ENCODE data around the gene PSORS1C1.

PSORS1C1 gene

DNA sequence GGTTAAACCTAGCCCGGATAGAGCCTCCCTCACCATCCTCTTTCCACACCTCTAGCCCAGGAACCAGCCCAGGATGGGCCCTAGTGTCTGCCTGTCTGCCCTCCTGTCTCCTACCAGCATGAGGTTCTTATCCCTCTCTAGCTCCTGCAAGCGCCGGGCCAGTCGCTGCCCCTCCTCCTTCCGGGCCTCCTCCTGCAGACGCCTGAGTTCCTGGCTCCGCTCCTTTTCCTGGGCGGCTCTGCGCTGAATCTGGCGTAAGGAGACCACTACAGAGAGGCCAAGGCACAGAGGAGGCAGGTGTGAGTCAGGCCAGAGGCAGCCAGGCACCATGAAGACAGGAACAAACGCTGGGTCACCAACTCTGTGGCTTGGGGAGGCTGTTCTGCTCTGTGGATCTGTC is 28.5 kb downstream of the PSORS1C1 start:
- Histone ChIP-seq H3K27me3 (ENCODE audit: control insufficient read depth, insufficient read depth, low read length) (no peaks in the 10 kb centered on the region), H3K4me1 (no peaks in the 10 kb centered on the region), H3K79me2 (no peaks in the 10 kb centered on the region), H2AFZ (no peak overlapping the region), H3K9ac (no peak overlapping the region), H3K36me3 (ENCODE audit: control insufficient read depth, insufficient read depth, low read length) (no peaks in the 10 kb centered on the region), H3K27ac (no peak overlapping the region), H3K9me3 (ENCODE audit: control insufficient read depth, low read length) (no peaks in the 10 kb centered on the region), H3K4me2 (ENCODE audit: low read length) (no peak overlapping the region), H3K4me3 (ENCODE audit: low read depth, low read length) (no peak overlapping the region)
- TF ChIP-seq, protein P1, sequence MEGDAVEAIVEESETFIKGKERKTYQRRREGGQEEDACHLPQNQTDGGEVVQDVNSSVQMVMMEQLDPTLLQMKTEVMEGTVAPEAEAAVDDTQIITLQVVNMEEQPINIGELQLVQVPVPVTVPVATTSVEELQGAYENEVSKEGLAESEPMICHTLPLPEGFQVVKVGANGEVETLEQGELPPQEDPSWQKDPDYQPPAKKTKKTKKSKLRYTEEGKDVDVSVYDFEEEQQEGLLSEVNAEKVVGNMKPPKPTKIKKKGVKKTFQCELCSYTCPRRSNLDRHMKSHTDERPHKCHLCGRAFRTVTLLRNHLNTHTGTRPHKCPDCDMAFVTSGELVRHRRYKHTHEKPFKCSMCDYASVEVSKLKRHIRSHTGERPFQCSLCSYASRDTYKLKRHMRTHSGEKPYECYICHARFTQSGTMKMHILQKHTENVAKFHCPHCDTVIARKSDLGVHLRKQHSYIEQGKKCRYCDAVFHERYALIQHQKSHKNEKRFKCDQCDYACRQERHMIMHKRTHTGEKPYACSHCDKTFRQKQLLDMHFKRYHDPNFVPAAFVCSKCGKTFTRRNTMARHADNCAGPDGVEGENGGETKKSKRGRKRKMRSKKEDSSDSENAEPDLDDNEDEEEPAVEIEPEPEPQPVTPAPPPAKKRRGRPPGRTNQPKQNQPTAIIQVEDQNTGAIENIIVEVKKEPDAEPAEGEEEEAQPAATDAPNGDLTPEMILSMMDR (IDR thresholded peaks at IDR 0.05), result no peak

DNA sequence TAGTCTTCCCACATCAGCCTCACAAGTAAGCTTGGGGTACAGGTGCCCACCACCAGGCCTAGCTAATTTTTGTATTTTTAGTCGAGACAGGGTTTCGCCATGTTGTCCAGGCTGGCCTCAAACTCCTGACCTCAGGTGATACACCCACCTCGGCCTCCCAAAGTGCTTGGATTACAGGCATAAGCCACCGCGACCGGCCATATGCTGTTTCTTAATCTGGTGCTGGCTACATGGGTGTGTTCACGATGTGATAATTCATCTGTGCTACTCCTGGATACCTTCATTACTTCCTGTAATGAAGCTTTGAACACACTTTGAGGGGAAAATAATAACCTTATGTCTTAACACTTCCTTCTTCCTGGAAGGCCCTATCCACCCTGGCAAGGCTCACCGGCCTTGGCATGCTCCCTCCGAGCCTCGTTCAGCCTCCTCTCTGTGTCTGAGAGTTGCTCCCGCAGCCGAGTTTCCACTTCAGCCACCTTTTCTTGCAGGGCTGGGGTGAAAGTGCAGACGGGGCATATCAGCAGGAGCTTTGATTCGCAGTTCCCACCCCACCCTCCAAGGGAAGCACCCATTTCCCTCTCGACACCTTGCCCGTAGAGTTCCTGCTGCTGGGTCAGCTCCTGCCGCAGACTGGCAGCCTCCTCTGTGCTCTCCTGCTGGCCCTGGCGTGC is 29.8 kb downstream of the PSORS1C1 start:
- H3K27ac ChIP-seq, result no peak overlapping the region
- H3K4me2 ChIP-seq (ENCODE audit: low read length), result no peak overlapping the region
- H3K36me3 ChIP-seq (ENCODE audit: control insufficient read depth, insufficient read depth, low read length), result no peaks in the 10 kb centered on the region
- TF ChIP-seq, protein P1 (IDR thresholded peaks at IDR 0.05), result no peak
- H3K9me3 ChIP-seq (ENCODE audit: control insufficient read depth, low read length), result no peaks in the 10 kb centered on the region
- no peaks in the 10 kb centered on the region for H3K4me1 ChIP-seq
- no peak overlapping the region for H3K9ac ChIP-seq
- H3K79me2 ChIP-seq, result no peaks in the 10 kb centered on the region
- no peak overlapping the region for H2AFZ ChIP-seq
- no peak overlapping the region for H3K4me3 ChIP-seq (ENCODE audit: low read depth, low read length)
- H3K27me3 ChIP-seq (ENCODE audit: control insufficient read depth, insufficient read depth, low read length), result no peaks in the 10 kb centered on the region

DNA sequence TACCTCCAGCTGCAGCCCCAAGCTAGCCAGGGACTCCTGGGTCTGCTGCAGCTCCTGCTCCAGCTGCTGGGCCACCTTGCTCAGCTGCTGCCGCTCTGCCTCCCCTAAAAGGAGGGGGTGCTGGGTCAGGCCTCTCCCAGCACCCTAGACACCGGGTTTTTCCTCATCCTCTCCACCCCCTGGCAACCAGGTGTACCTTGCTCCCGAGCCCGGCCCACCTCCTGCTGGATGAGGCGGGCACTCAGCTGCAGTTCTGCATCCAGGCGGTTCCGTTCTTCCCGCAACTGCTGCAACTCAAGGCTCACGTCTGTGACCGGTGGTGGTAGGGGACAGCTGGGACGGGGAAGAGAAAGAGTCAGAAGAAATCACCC is 30.4 kb downstream of the PSORS1C1 start:
- H3K36me3 ChIP-seq (ENCODE audit: control insufficient read depth, insufficient read depth, low read length), result no peaks in the 10 kb centered on the region
- no peaks in the 10 kb centered on the region for H3K79me2 ChIP-seq
- H3K9ac ChIP-seq, result no peak overlapping the region
- no peaks in the 10 kb centered on the region for H3K27me3 ChIP-seq (ENCODE audit: control insufficient read depth, insufficient read depth, low read length)
- H3K27ac ChIP-seq, result no peak overlapping the region
- TF ChIP-seq, protein P1 (IDR thresholded peaks at IDR 0.05), result no peak
- no peak overlapping the region for H2AFZ ChIP-seq
- H3K4me3 ChIP-seq (ENCODE audit: low read depth, low read length), result no peak overlapping the region
- H3K4me2 ChIP-seq (ENCODE audit: low read length), result no peak overlapping the region
- H3K9me3 ChIP-seq (ENCODE audit: control insufficient read depth, low read length), result no peaks in the 10 kb centered on the region
- no peaks in the 10 kb centered on the region for H3K4me1 ChIP-seq

DNA sequence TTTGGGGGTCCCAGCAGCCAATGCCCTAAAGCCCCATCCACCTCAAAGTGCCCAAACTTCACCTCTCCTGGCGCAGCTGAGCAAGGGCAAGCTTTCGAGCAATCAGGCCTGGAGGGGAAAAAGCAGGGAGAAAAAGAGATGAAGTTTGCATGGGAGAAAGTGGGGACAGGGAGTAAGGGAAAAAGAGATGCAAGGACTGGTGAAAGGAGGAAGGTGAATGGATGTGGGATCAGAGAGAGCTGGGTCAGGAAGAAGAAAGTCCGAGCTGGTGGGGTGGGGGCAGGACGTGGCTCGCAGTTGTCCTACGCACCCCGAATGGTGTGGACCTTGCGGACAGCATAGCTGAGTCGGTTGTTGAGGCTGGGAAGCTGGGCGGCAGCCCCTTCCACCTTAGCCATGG is 30.8 kb downstream of the PSORS1C1 start:
- Histone ChIP-seq H3K27ac (no peak overlapping the region), H3K4me3 (ENCODE audit: low read depth, low read length) (no peak overlapping the region), H3K79me2 (no peaks in the 10 kb centered on the region), H3K4me2 (ENCODE audit: low read length) (no peak overlapping the region), H3K36me3 (ENCODE audit: control insufficient read depth, insufficient read depth, low read length) (no peaks in the 10 kb centered on the region), H2AFZ (no peak overlapping the region), H3K27me3 (ENCODE audit: control insufficient read depth, insufficient read depth, low read length) (no peaks in the 10 kb centered on the region), H3K4me1 (no peaks in the 10 kb centered on the region), H3K9ac (no peak overlapping the region), H3K9me3 (ENCODE audit: control insufficient read depth, low read length) (no peaks in the 10 kb centered on the region)
- TF ChIP-seq, protein P1 (IDR thresholded peaks at IDR 0.05), result no peak

DNA sequence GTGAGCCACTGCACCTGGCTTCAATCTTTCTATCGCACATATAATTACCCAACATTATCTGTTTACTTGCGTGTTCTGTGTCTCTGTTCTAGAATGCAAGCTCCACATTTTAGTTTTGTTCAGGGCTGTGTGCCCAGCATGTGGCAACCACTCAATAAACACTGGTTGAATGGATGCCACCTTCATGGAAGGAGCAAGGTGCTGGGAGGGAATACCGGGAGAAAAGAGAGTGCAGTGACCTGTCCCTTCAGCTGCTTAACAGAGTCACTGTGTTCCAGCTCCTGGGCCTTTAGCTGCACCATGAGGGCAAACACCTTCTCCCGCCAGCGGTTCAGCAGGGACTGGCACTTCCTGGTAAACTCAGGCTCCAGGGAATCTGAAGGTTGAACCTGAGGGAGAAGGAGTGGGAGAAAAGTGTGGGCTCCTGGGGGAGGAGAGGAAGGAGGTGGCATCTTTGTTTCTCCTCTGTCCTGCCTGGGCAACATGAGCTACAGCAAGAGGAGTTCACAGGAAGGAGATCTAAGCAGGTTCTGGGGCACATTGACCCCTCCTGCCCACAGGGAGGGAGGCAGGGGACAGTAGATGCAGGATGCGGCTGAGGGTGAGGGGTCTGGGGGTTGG is 35.3 kb downstream of the PSORS1C1 start:
- Histone ChIP-seq H3K4me1 (no peaks in the 10 kb centered on the region), H2AFZ (no peak overlapping the region), H3K27me3 (ENCODE audit: control insufficient read depth, insufficient read depth, low read length) (no peaks in the 10 kb centered on the region), H3K9me3 (ENCODE audit: control insufficient read depth, low read length) (no peaks in the 10 kb centered on the region), H3K4me2 (ENCODE audit: low read length) (no peak overlapping the region), H3K27ac (no peak overlapping the region), H3K36me3 (ENCODE audit: control insufficient read depth, insufficient read depth, low read length) (no peaks in the 10 kb centered on the region), H3K9ac (no peak overlapping the region), H3K4me3 (ENCODE audit: low read depth, low read length) (no peak overlapping the region), H3K79me2 (no peaks in the 10 kb centered on the region)
- TF ChIP-seq, protein P1 (IDR thresholded peaks at IDR 0.05), result no peak

Data from parathyroid adenoma (tissue), 2 donors.